ENCODE results near the gene MLH3.
A peak's percentile ranks its signal among the peaks of the same experiment; 100 is the strongest.

The MLH3 gene

GRCh38 chr14:75040959-75041358, 10.3 kb downstream of the MLH3 start:
- Histone ChIP-seq H3K4me3 (ENCODE audit: control insufficient read depth in 1 of 7, extremely low read depth in 1 of 7, insufficient read depth in 4 of 7, low read depth in 2 of 7, low read length in 6 of 7) (no peak overlapping the region), H3K36me3 (ENCODE audit: control insufficient read depth in 4 of 4, insufficient read depth in 4 of 4, low read length in 3 of 4) (peaks cover 9 to 36% (median 15%) of the 10 kb centered on the region in 4 experiments), H3K27ac (ENCODE audit: insufficient read depth in 1 of 2, low read depth in 1 of 2, low read length in 2 of 2, poor library complexity in 1 of 2, severe bottlenecking in 2 of 2) (no peak overlapping the region), H3K9me3 (ENCODE audit: control extremely low read depth in 1 of 5, control insufficient read depth in 4 of 5, insufficient read depth in 2 of 5, low read depth in 1 of 5, low read length in 4 of 5) (no peaks in the 10 kb centered on the region), H3K4me1 (ENCODE audit: control extremely low read depth in 1 of 4, control insufficient read depth in 4 of 4, insufficient read depth in 4 of 4, low read length in 3 of 4) (peaks cover 0 to 25% (median 8%) of the 10 kb centered on the region in 4 experiments), H3K27me3 (replicated peaks in 2 of 5; ENCODE audit: control insufficient read depth in 4 of 5, insufficient read depth in 5 of 5, low read length in 4 of 5) (no peaks in the 10 kb centered on the region)
- ChIA-PET CTCF (interaction anchor here (1.0 to 2.4 kb wide), 2 partner anchors 48 to 95 kb away, joined by 4 to 8 read pairs; no protein-coding TSS in a partner anchor), POLR2A (no interaction called here)
- DNase-seq = no peak
- 100% methylated on average over 1 of the region's 2 CpGs for WGBS (ENCODE audit: insufficient coverage)

GRCh38 chr14:75040507-75040906, 10.8 kb downstream of the MLH3 start:
- POLR2A ChIA-PET = no interaction called here
- H3K9me3 ChIP-seq (ENCODE audit: control extremely low read depth in 1 of 5, control insufficient read depth in 4 of 5, insufficient read depth in 2 of 5, low read depth in 1 of 5, low read length in 4 of 5) = no peaks in the 10 kb centered on the region
- peaks cover 9 to 40% (median 19%) of the 10 kb centered on the region in 4 experiments for H3K36me3 ChIP-seq (ENCODE audit: control insufficient read depth in 4 of 4, insufficient read depth in 4 of 4, low read length in 3 of 4)
- no peaks in the 10 kb centered on the region for H3K27me3 ChIP-seq (replicated peaks in 2 of 5; ENCODE audit: control insufficient read depth in 4 of 5, insufficient read depth in 5 of 5, low read length in 4 of 5)
- no peak overlapping the region for H3K27ac ChIP-seq (ENCODE audit: insufficient read depth in 1 of 2, low read depth in 1 of 2, low read length in 2 of 2, poor library complexity in 1 of 2, severe bottlenecking in 2 of 2)
- H3K4me1 ChIP-seq (ENCODE audit: control extremely low read depth in 1 of 4, control insufficient read depth in 4 of 4, insufficient read depth in 4 of 4, low read length in 3 of 4) = peaks cover 0 to 22% (median 8%) of the 10 kb centered on the region in 4 experiments
- H3K4me3 ChIP-seq (ENCODE audit: control insufficient read depth in 1 of 7, extremely low read depth in 1 of 7, insufficient read depth in 4 of 7, low read depth in 2 of 7, low read length in 6 of 7) = no peak overlapping the region
- no peak for DNase-seq
- WGBS (ENCODE audit: insufficient coverage) = no CpG with 5 or more reads among the region's 1 CpG
- CTCF ChIA-PET = interaction anchor here (1.0 to 2.4 kb wide), 2 partner anchors 48 to 94 kb away, joined by 4 to 8 read pairs; no protein-coding TSS in a partner anchor

- POLR2A ChIA-PET = no interaction called here
- 100% methylated on average over 2 of the region's 2 CpGs for WGBS (ENCODE audit: insufficient coverage)
- Histone ChIP-seq H3K9me3 (ENCODE audit: control extremely low read depth in 1 of 5, control insufficient read depth in 4 of 5, insufficient read depth in 2 of 5, low read depth in 1 of 5, low read length in 4 of 5) (no peaks in the 10 kb centered on the region), H3K36me3 (ENCODE audit: control insufficient read depth in 4 of 4, insufficient read depth in 4 of 4, low read length in 3 of 4) (peaks cover 11 to 66% (median 23%) of the 10 kb centered on the region in 4 experiments), H3K4me1 (ENCODE audit: control extremely low read depth in 1 of 4, control insufficient read depth in 4 of 4, insufficient read depth in 4 of 4, low read length in 3 of 4) (no peaks in the 10 kb centered on the region), H3K27me3 (replicated peaks in 2 of 5; ENCODE audit: control insufficient read depth in 4 of 5, insufficient read depth in 5 of 5, low read length in 4 of 5) (no peaks in the 10 kb centered on the region), H3K4me3 (ENCODE audit: control insufficient read depth in 1 of 7, extremely low read depth in 1 of 7, insufficient read depth in 4 of 7, low read depth in 2 of 7, low read length in 6 of 7) (no peak overlapping the region), H3K27ac (ENCODE audit: insufficient read depth in 1 of 2, low read depth in 1 of 2, low read length in 2 of 2, poor library complexity in 1 of 2, severe bottlenecking in 2 of 2) (no peak overlapping the region)
- CTCF ChIA-PET = interaction anchor here (0.7 kb wide), 1 partner anchor 171 kb away, joined by 3 read pairs; no protein-coding TSS in a partner anchor
- no peak for DNase-seq
Observed at GRCh38 chr14:75032939-75033338, 18.3 kb downstream of the MLH3 start.

- H3K9me3 ChIP-seq (ENCODE audit: control extremely low read depth in 1 of 5, control insufficient read depth in 4 of 5, insufficient read depth in 2 of 5, low read depth in 1 of 5, low read length in 4 of 5) = no peaks in the 10 kb centered on the region
- DNase-seq = no peak
- no CpG with 5 or more reads among the region's 1 CpG for WGBS (ENCODE audit: insufficient coverage)
- no peaks in the 10 kb centered on the region for H3K27me3 ChIP-seq (replicated peaks in 2 of 5; ENCODE audit: control insufficient read depth in 4 of 5, insufficient read depth in 5 of 5, low read length in 4 of 5)
- peaks cover 0 to 4% (median 3%) of the 10 kb centered on the region in 4 experiments for H3K4me1 ChIP-seq (ENCODE audit: control extremely low read depth in 1 of 4, control insufficient read depth in 4 of 4, insufficient read depth in 4 of 4, low read length in 3 of 4)
- ChIA-PET CTCF (interaction anchor here (1.5 kb wide), 1 partner anchor 12 kb away, joined by 3 read pairs; no protein-coding TSS in a partner anchor), POLR2A (no interaction called here)
- peaks cover 14 to 67% (median 20%) of the 10 kb centered on the region in 4 experiments for H3K36me3 ChIP-seq (ENCODE audit: control insufficient read depth in 4 of 4, insufficient read depth in 4 of 4, low read length in 3 of 4)
- no peak overlapping the region for H3K27ac ChIP-seq (ENCODE audit: insufficient read depth in 1 of 2, low read depth in 1 of 2, low read length in 2 of 2, poor library complexity in 1 of 2, severe bottlenecking in 2 of 2)
- H3K4me3 ChIP-seq (ENCODE audit: control insufficient read depth in 1 of 7, extremely low read depth in 1 of 7, insufficient read depth in 4 of 7, low read depth in 2 of 7, low read length in 6 of 7) = no peak overlapping the region
Observed at GRCh38 chr14:75030147-75030546, 21.1 kb downstream of the MLH3 start.

GRCh38 chr14:75025876-75026275, 25.4 kb downstream of the MLH3 start:
- H3K4me3 ChIP-seq (ENCODE audit: control insufficient read depth in 1 of 7, extremely low read depth in 1 of 7, insufficient read depth in 4 of 7, low read depth in 2 of 7, low read length in 6 of 7) = no peak overlapping the region
- H3K9me3 ChIP-seq (ENCODE audit: control extremely low read depth in 1 of 5, control insufficient read depth in 4 of 5, insufficient read depth in 2 of 5, low read depth in 1 of 5, low read length in 4 of 5) = no peaks in the 10 kb centered on the region
- ChIA-PET POLR2A (no interaction called here), CTCF (interaction anchor here (0.9 to 4.1 kb wide), 3 partner anchors 23 to 79 kb away, joined by 3 to 21 read pairs (median 3); partner anchors contain the start of gene EIF2B2)
- whole genome bisulfite sequencing (ENCODE audit: insufficient coverage) = 100% methylated on average over 2 of the region's 2 CpGs
- H3K4me1 ChIP-seq (ENCODE audit: control extremely low read depth in 1 of 4, control insufficient read depth in 4 of 4, insufficient read depth in 4 of 4, low read length in 3 of 4) = peaks cover 0 to 9% (median 8%) of the 10 kb centered on the region in 4 experiments
- peaks cover 6 to 58% (median 22%) of the 10 kb centered on the region in 4 experiments for H3K36me3 ChIP-seq (ENCODE audit: control insufficient read depth in 4 of 4, insufficient read depth in 4 of 4, low read length in 3 of 4)
- DNase-seq = no peak
- H3K27ac ChIP-seq (ENCODE audit: insufficient read depth in 1 of 2, low read depth in 1 of 2, low read length in 2 of 2, poor library complexity in 1 of 2, severe bottlenecking in 2 of 2) = peak overlapping the region in 1 of 2 experiments; percentile 30
- no peaks in the 10 kb centered on the region for H3K27me3 ChIP-seq (replicated peaks in 2 of 5; ENCODE audit: control insufficient read depth in 4 of 5, insufficient read depth in 5 of 5, low read length in 4 of 5)

- Histone ChIP-seq H3K27me3 (replicated peaks in 2 of 5; ENCODE audit: control insufficient read depth in 4 of 5, insufficient read depth in 5 of 5, low read length in 4 of 5) (no peaks in the 10 kb centered on the region), H3K36me3 (ENCODE audit: control insufficient read depth in 4 of 4, insufficient read depth in 4 of 4, low read length in 3 of 4) (peaks cover 4 to 56% (median 23%) of the 10 kb centered on the region in 4 experiments), H3K27ac (ENCODE audit: insufficient read depth in 1 of 2, low read depth in 1 of 2, low read length in 2 of 2, poor library complexity in 1 of 2, severe bottlenecking in 2 of 2) (peak overlapping the region in 1 of 2 experiments; percentile 30), H3K9me3 (ENCODE audit: control extremely low read depth in 1 of 5, control insufficient read depth in 4 of 5, insufficient read depth in 2 of 5, low read depth in 1 of 5, low read length in 4 of 5) (no peaks in the 10 kb centered on the region), H3K4me3 (ENCODE audit: control insufficient read depth in 1 of 7, extremely low read depth in 1 of 7, insufficient read depth in 4 of 7, low read depth in 2 of 7, low read length in 6 of 7) (peak overlapping the region in 1 of 7 experiments; percentile 10), H3K4me1 (ENCODE audit: control extremely low read depth in 1 of 4, control insufficient read depth in 4 of 4, insufficient read depth in 4 of 4, low read length in 3 of 4) (peaks cover 0 to 9% (median 8%) of the 10 kb centered on the region in 4 experiments)
- DNase-seq = peak; percentile 39 to 53 (median 40)
- WGBS (ENCODE audit: insufficient coverage) = 14% methylated on average over 4 of the region's 4 CpGs
- ChIA-PET POLR2A (interaction anchor here (0.7 kb wide), 1 partner anchor 434 kb away, joined by 3 read pairs; no protein-coding TSS in a partner anchor), CTCF (interaction anchor here (0.8 to 4.1 kb wide), 9 partner anchors 9 to 164 kb away, joined by 3 to 21 read pairs (median 4); no protein-coding TSS in a partner anchor)
Observed at GRCh38 chr14:75025082-75025481, 26.2 kb downstream of the MLH3 start.

GRCh38 chr14:75023108-75023507, 28.2 kb downstream of the MLH3 start:
- WGBS (ENCODE audit: insufficient coverage) = 83% methylated on average over 1 of the region's 1 CpG
- Histone ChIP-seq H3K4me3 (ENCODE audit: control insufficient read depth in 1 of 7, extremely low read depth in 1 of 7, insufficient read depth in 4 of 7, low read depth in 2 of 7, low read length in 6 of 7) (no peak overlapping the region), H3K4me1 (ENCODE audit: control extremely low read depth in 1 of 4, control insufficient read depth in 4 of 4, insufficient read depth in 4 of 4, low read length in 3 of 4) (peaks cover 0 to 9% (median 8%) of the 10 kb centered on the region in 4 experiments), H3K36me3 (ENCODE audit: control insufficient read depth in 4 of 4, insufficient read depth in 4 of 4, low read length in 3 of 4) (peaks cover 6 to 63% (median 34%) of the 10 kb centered on the region in 4 experiments), H3K27me3 (replicated peaks in 2 of 5; ENCODE audit: control insufficient read depth in 4 of 5, insufficient read depth in 5 of 5, low read length in 4 of 5) (no peaks in the 10 kb centered on the region), H3K27ac (ENCODE audit: insufficient read depth in 1 of 2, low read depth in 1 of 2, low read length in 2 of 2, poor library complexity in 1 of 2, severe bottlenecking in 2 of 2) (no peak overlapping the region), H3K9me3 (ENCODE audit: control extremely low read depth in 1 of 5, control insufficient read depth in 4 of 5, insufficient read depth in 2 of 5, low read depth in 1 of 5, low read length in 4 of 5) (no peaks in the 10 kb centered on the region)
- ChIA-PET CTCF (interaction anchor here (0.6 to 4.1 kb wide), 10 partner anchors 9 to 75 kb away, joined by 3 to 21 read pairs (median 4); partner anchors contain the start of gene ACYP1), POLR2A (no interaction called here)
- no peak for DNase-seq

Data from common myeloid progenitor, CD34-positive (primary cell).